HCT116 (cell line): ENCODE data around the gene PRCD.

Source experiments
- POLR2A ChIP-seq: IDR thresholded peaks from 2 replicates; pipeline ENCODE4 v1.7.0; 2011; ENCODE audit warnings: borderline replicate concordance; ENCODE audit not compliant: insufficient read depth, insufficient read length; ENCODE audit errors: extremely low read depth
- SIN3A ChIP-seq: IDR thresholded peaks from 2 replicates; pipeline ENCODE4 v1.6.1; 2012; ENCODE audit warnings: low read depth
- TF ChIP-seq, protein P1 (sequence below), 3 experiments: fragments of 200-600 bp in 1 of 3; sonication (generic) in 1 of 3; IDR thresholded peaks in 2 of 3; conservative IDR thresholded peaks in 1 of 3; 2 replicates each; pipeline ENCODE4 v1.5.1; 2012 to 2017; ENCODE audit warnings: low read depth in 2 of 3, low read length in 2 of 3, antibody characterized with exemption in 1 of 3, borderline replicate concordance in 1 of 3, control low read depth in 1 of 3, mild to moderate bottlenecking in 1 of 3, mixed read lengths in 1 of 3, mixed run types in 1 of 3, moderate library complexity in 1 of 3; ENCODE audit not compliant: insufficient read depth in 1 of 3
- TF ChIP-seq, protein P2 (sequence below): IDR thresholded peaks from 2 replicates; pipeline ENCODE4 v1.6.1; 2012

- TF ChIP-seq SIN3A = no peak
- TF ChIP-seq POLR2A = no peak
- TF ChIP-seq, protein P1, sequence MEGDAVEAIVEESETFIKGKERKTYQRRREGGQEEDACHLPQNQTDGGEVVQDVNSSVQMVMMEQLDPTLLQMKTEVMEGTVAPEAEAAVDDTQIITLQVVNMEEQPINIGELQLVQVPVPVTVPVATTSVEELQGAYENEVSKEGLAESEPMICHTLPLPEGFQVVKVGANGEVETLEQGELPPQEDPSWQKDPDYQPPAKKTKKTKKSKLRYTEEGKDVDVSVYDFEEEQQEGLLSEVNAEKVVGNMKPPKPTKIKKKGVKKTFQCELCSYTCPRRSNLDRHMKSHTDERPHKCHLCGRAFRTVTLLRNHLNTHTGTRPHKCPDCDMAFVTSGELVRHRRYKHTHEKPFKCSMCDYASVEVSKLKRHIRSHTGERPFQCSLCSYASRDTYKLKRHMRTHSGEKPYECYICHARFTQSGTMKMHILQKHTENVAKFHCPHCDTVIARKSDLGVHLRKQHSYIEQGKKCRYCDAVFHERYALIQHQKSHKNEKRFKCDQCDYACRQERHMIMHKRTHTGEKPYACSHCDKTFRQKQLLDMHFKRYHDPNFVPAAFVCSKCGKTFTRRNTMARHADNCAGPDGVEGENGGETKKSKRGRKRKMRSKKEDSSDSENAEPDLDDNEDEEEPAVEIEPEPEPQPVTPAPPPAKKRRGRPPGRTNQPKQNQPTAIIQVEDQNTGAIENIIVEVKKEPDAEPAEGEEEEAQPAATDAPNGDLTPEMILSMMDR (IDR thresholded peaks at IDR 0.05 in 2 of 3, conservative IDR thresholded peaks at IDR 0.05 in 1 of 3; ENCODE audit: borderline replicate concordance in 1 of 3, insufficient read depth in 1 of 3, low read depth in 2 of 3, low read length in 2 of 3) = peak in 2 of 3 experiments; percentile 31 to 38; a peak in 3 of 6 replicates
- TF ChIP-seq, protein P2, sequence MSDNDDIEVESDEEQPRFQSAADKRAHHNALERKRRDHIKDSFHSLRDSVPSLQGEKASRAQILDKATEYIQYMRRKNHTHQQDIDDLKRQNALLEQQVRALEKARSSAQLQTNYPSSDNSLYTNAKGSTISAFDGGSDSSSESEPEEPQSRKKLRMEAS = no peak
These were observed 53.6 kb downstream of the PRCD start for GRCh38 chr17:76593384-76593826.
